PFSK-1 (cell line): ENCODE measurements around the gene MAPKAPK2.

ENCODE experiments used
- POLR2AphosphoS5 ChIP-seq: IDR thresholded peaks from 2 replicates; pipeline ENCODE4 v1.6.1; 2012; ENCODE audit warnings: low read depth, mild to moderate bottlenecking, control low read depth, low read length, moderate library complexity
- REST ChIP-seq, 2 experiments: IDR thresholded peaks; 2 replicates each; pipeline versions ENCODE4 v1.6.1 to v1.8.0; 2011 to 2012; ENCODE audit warnings: low read depth in 2 of 2, low read length in 2 of 2, control low read depth in 1 of 2, inconsistent platforms in 1 of 2, mild to moderate bottlenecking in 1 of 2, moderate library complexity in 1 of 2; ENCODE audit not compliant: insufficient read depth in 1 of 2

GRCh38 chr1:206699000-206699586 is 14.4 kb downstream of the MAPKAPK2 start:
- TF ChIP-seq REST (IDR thresholded peaks at IDR 0.05; ENCODE audit: insufficient read depth in 1 of 2, low read depth in 2 of 2, low read length in 2 of 2) (no peak), POLR2AphosphoS5 (no peak)
